Activated CD8-positive, alpha-beta memory T cell treated with anti-CD3 and anti-CD28 coated beads, Interleukin-2, amount 10 ng/mL, durations not matched to agents 7 days and 5 days (primary cell): Measurements from ENCODE around the gene ZNF124. TPM values are rescaled to one million over a fixed set of nuclear protein-coding genes. Genes with fewer than 3 reads are reported as not detected.
"Not testable (repeated sequence)": the region's sequence is repeated elsewhere in the genome, so short reads cannot be mapped to it uniquely, and the experiment has no call there.

Experiments
- ATAC-seq: fragments of 150-1000 bp; cut with Tn5 transposase; one replicate; pipeline ENCODE4 v1.10.0; 2021; ENCODE audit warnings: moderate library complexity
- CTCF ChIA-PET: fragments of 350-600 bp; sonication (Branson Sonifier 250); formaldehyde crosslinking; loops from one replicate; lab custom pipeline; 2021; ENCODE audit warnings: antibody characterized with exemption; lab: Charles Lee
- DNase-seq: peaks from one replicate; pipeline ENCODE4 v3.0.0-alpha.2; 2020
- H3K27ac Mint-ChIP-seq: one replicate; pipeline ENCODE4 v1.8.0; 2021; ENCODE audit warnings: mild to moderate bottlenecking, mixed read lengths
- H3K27me3 Mint-ChIP-seq: one replicate; pipeline ENCODE4 v1.8.0; 2021; ENCODE audit warnings: mixed read lengths
- H3K36me3 Mint-ChIP-seq: one replicate; pipeline ENCODE4 v1.8.0; 2021; ENCODE audit warnings: mild to moderate bottlenecking, mixed read lengths
- H3K4me1 Mint-ChIP-seq: one replicate; pipeline ENCODE4 v1.8.0; 2021; ENCODE audit warnings: mixed read lengths
- H3K4me3 Mint-ChIP-seq: one replicate; pipeline ENCODE4 v1.8.0; 2021; ENCODE audit warnings: mild to moderate bottlenecking, moderate library complexity, mixed read lengths
- H3K9me3 Mint-ChIP-seq: one replicate; pipeline ENCODE4 v1.8.0; 2022; ENCODE audit warnings: low read depth, mixed read lengths
- total RNA-seq, 2 experiments: library from RNA; stranded (reverse); gene quantifications; one replicate each; pipeline ENCODE4 v1.2.3, GENCODE V29; 2021

ZNF124 gene
- total RNA-seq, 2 experiments from 2014 or later, result 15.0 to 18.6 TPM

DNA sequence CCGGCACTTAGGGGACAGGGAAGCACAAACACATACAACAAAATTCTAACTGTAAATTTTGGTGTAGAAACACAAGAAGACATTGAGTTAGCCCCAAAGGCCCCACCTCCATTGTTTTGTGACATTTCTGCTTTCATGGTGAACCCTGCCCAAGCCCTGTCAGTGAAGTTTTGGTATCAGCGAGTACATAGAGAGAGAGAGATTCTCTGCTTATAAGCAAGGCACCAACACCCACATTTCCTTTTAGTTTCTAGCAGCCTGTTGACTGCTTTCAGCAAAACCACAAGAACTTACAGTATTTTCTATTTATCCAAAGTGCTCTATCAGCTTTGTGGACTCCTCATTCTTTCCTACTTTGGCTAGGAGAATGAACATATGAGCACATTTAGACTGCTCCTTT, 24.0 kb downstream of the ZNF124 start:
- H3K27me3 Mint-ChIP-seq, result no peaks in the 10 kb centered on the region

DNA sequence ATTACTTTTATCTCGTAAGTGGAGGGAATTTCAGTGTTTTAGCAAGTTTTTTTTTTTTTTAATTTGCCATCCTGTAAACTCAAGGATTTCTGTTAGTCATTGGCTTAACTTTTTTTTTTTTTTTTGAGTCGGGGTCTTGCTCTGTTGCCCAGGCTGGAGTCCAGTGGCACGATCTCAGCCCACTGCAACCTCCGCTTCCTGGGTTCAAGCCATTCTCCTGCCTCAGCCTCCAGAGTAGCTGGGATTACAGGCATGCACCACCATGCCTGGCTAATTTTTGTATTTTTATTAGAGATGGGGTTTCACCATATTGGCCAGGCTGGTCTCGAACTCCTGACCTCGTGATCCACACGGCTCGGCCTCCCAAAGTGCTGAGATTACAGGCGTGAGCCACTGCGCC, 24.7 kb downstream of the ZNF124 start:
- Mint-ChIP-seq H3K36me3 (peaks cover 66% of the 10 kb centered on the region), H3K9me3 (peaks cover 42% of the 10 kb centered on the region)
- H3K4me3 Mint-ChIP-seq, ATAC-seq, H3K27me3 Mint-ChIP-seq, H3K27ac Mint-ChIP-seq, CTCF ChIA-PET, DNase-seq, H3K4me1 Mint-ChIP-seq: not testable (repeated sequence)

More for the DNA sequence above, 24.0 kb downstream of the ZNF124 start:
- Mint-ChIP-seq H3K4me1 (peaks cover 2% of the 10 kb centered on the region), H3K4me3 (no peak overlapping the region), H3K36me3 (peaks cover 67% of the 10 kb centered on the region), H3K9me3 (peaks cover 42% of the 10 kb centered on the region), H3K27ac (no peak overlapping the region)
- ATAC-seq, result no peak
- CTCF ChIA-PET, result no interaction called here
- no peak for DNase-seq

DNA sequence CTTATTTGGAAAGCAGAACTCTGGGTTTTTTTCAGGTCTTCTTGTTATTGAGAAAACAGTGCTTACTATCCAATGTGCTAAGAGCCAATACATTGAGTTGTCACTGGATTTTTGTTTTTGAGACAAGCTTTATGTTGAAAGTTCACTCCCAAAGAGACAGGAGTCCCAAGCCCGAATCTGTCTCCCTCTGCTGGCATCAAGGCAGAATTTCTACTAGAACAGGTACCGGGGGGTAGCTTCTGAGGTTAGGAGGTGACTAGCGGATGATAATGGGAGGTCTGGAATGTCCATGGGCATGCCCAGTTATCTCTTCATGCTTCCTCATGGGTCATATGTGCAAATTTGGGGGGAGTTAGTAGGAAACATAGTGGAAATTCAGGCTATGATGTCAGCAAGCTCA, 25.1 kb downstream of the ZNF124 start:
- Mint-ChIP-seq H3K4me3 (no peak overlapping the region), H3K27me3 (no peaks in the 10 kb centered on the region), H3K9me3 (peaks cover 41% of the 10 kb centered on the region), H3K27ac (no peak overlapping the region), H3K36me3 (peaks cover 66% of the 10 kb centered on the region), H3K4me1 (peaks cover 2% of the 10 kb centered on the region)
- DNase-seq, result no peak
- ATAC-seq, result no peak
- CTCF ChIA-PET, result no interaction called here

DNA sequence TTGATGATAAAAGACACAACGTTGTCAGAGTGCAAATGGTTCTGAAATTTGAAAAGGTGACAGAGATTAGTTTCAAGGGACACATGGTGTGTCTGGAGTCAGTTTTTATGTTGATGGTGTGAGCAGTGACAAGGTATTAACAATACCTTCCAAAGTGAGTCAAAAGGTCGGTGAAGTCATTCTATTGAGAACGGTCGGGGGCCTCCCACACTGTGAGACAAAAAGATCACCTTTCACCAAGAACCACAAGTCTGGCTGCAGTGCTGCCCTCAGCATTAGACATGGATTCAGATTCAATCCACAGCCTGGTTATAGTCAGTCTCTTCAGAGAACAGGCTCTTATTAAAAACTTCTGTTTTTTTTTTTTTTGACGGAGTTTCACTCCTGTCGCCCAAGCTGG, 26.5 kb downstream of the ZNF124 start:
- Mint-ChIP-seq H3K4me3 (no peak overlapping the region), H3K36me3 (peaks cover 68% of the 10 kb centered on the region), H3K9me3 (peaks cover 42% of the 10 kb centered on the region), H3K27me3 (no peaks in the 10 kb centered on the region), H3K4me1 (peaks cover 2% of the 10 kb centered on the region), H3K27ac (no peak overlapping the region)
- ATAC-seq, result no peak
- no peak for DNase-seq
- CTCF ChIA-PET, result no interaction called here

DNA sequence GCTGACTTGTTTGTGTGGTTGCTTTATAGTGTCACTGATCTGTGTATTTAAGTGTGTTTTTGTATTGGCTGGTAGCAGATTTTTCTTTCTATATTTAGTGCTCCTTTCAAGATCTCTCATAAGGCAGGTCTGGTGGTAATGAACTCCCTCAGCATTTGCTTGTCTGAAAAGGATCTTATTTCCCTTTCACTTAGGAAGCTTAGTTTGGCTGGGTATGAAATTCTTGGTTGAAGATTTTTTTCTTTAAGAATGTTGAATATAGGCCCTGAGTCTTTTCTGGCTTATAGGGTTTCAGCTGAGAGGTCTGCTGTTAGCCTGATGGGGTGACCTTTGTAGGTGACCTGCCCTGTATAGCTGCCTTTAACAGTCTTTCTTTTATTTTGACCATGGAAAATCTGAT, 32.3 kb downstream of the ZNF124 start:
- peaks cover 57% of the 10 kb centered on the region for H3K36me3 Mint-ChIP-seq
- H3K9me3 Mint-ChIP-seq, result peaks cover 53% of the 10 kb centered on the region
- H3K27me3 Mint-ChIP-seq, H3K27ac Mint-ChIP-seq, H3K4me1 Mint-ChIP-seq, CTCF ChIA-PET, ATAC-seq, H3K4me3 Mint-ChIP-seq, DNase-seq: not testable (repeated sequence)

DNA sequence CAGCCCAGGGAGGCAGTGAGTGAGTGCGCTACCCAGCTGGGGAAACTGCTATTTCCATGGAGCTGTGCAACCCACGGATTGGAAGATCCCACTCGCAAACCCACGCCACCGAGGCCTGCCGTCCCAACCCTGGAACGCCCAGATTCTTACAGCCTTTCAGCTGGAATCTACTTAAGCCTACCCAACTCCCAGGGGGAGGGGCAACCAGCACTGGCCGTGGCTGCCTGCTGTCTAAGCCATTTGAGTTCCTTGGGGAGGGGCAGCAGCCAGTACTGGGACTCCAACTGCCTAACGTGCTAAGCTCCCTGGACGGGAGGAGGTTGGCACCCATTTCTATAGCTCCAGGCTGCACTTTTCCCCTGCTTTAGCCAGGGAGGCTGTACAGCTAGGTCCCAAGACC, 40.6 kb downstream of the ZNF124 start:
- DNase-seq (no peak), ATAC-seq (no peak)
- H3K9me3 Mint-ChIP-seq, result peaks cover 35% of the 10 kb centered on the region
- H3K27me3 Mint-ChIP-seq, result no peaks in the 10 kb centered on the region
- H3K27ac Mint-ChIP-seq, result no peak overlapping the region
- no peak overlapping the region for H3K4me3 Mint-ChIP-seq
- CTCF ChIA-PET, result no interaction called here
- H3K36me3 Mint-ChIP-seq, result peaks cover 58% of the 10 kb centered on the region
- peaks cover 6% of the 10 kb centered on the region for H3K4me1 Mint-ChIP-seq

DNA sequence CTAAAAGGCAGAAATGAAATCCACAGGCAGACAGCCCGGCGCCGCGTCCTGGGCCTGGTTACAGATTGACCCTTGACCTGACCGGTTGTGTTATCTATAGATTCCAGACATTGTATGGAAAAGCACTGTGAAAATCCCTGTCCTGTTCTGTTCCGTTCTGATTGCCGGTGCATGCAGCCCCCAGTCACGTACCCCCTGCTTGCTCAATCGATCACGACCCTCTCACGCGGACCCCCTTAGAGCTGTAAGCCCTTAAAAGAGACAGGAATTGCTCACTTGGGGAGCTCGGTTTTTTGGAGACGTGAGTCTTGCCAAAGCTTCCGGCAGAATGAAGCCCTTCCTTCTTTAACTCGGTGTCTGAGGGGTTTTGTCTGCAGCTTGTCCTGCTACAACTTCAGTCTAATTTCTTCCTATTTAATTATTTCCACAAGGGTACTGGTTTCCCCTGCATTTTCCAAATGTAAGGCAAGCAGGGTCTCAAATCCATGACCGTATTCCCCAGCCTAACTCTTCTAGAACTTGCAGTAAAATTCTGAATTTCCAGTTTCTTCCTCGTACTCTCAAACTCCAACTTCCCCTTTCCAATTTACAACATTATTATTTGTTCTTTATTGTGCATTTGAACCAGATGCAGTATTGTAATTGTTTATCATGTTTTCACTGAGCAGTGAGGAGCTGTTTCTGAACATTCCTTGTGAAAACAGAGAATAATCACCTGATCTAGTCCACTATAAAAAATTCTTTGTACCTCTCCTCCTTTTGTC, 44.1 kb downstream of the ZNF124 start:
- Mint-ChIP-seq H3K36me3 (peaks cover 31% of the 10 kb centered on the region), H3K27ac (peak overlapping the region; percentile 66), H3K9me3 (peaks cover 14% of the 10 kb centered on the region), H3K4me3 (peak overlapping the region; percentile 72)
- CTCF ChIA-PET, result interaction anchor here (1.1 kb wide), 1 partner anchor 42 kb away, joined by 5 read pairs; no protein-coding TSS in a partner anchor
- ATAC-seq, DNase-seq, H3K27me3 Mint-ChIP-seq, H3K4me1 Mint-ChIP-seq: not testable (repeated sequence)

DNA sequence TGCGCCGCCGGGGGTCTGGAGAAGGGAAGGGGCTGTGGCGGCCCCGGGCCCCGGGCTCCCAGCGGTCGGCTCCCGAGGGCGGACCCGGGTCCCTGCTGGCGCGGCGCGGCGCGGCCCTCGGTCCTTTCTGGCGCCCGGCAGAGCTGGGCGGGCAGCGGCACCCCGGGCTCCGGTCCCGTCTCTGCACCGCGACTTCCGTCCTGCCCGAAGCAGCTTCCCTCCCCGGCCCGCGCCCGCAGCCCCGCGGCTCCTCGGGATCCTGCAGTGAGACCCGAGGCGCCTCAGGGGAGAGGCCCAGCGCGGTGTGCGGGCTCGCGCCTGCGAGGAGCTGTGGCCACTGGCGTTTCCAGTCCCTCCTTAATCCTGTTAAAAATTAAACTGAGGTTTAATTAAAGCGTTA, 45.2 kb downstream of the ZNF124 start:
- CTCF ChIA-PET, H3K4me1 Mint-ChIP-seq: not testable (repeated sequence)
- peaks cover 21% of the 10 kb centered on the region for H3K36me3 Mint-ChIP-seq

DNA sequence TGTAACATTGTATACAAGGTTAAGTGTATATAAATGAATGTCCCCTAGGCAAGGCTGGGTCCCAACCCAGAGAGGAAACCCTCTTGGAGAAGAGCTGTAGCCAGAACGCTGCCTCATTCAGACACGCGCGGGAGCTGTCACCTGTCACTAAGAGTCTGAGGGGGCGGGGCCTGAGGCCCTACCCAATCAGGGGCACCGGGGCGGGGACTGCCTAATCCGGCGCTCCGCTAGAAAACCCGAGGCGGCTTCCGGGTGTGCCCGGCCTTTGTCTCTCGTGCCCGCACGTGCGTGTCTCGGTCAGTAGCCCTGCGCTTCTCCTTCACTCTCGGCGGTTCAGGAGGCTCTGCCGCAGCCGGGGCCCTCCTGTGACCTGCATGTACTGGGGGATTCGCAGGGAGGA, 45.7 kb downstream of the ZNF124 start:
- H3K27ac Mint-ChIP-seq, H3K9me3 Mint-ChIP-seq, H3K27me3 Mint-ChIP-seq, CTCF ChIA-PET, H3K4me3 Mint-ChIP-seq, DNase-seq, H3K4me1 Mint-ChIP-seq: not testable (repeated sequence)
- H3K36me3 Mint-ChIP-seq, result peaks cover 20% of the 10 kb centered on the region
- peak; percentile 99 for ATAC-seq

More for the DNA sequence above, 45.2 kb downstream of the ZNF124 start:
- ATAC-seq, result peak; percentile 75
- H3K4me3 Mint-ChIP-seq, H3K27me3 Mint-ChIP-seq, H3K9me3 Mint-ChIP-seq, H3K27ac Mint-ChIP-seq, DNase-seq: not testable (repeated sequence)

DNA sequence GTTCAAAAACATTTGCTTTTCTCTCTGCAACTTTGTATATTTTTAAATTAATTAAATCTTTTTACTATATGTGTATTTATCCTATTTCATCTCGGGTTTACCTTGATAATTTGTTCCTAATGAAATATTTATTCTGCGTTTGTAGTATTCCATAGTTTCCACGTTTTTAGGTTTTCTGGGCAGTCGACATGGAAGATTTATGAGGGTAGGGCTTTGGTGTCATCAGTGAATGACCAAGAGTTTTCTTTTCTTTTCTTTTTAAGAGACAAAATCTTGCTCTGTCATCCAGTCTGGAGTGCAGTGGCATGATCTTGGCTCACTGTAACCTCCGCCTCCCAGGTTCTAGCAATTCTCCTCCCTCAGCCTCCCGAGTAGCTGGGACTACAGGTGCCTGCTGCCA, 50.4 kb downstream of the ZNF124 start:
- ATAC-seq (no peak), DNase-seq (no peak)
- CTCF ChIA-PET, result no interaction called here
- H3K4me1 Mint-ChIP-seq, result no peaks in the 10 kb centered on the region
- H3K27ac Mint-ChIP-seq, result no peak overlapping the region
- no peak overlapping the region for H3K4me3 Mint-ChIP-seq
- peaks cover 3% of the 10 kb centered on the region for H3K9me3 Mint-ChIP-seq
- no peaks in the 10 kb centered on the region for H3K27me3 Mint-ChIP-seq
- peaks cover 2% of the 10 kb centered on the region for H3K36me3 Mint-ChIP-seq

DNA sequence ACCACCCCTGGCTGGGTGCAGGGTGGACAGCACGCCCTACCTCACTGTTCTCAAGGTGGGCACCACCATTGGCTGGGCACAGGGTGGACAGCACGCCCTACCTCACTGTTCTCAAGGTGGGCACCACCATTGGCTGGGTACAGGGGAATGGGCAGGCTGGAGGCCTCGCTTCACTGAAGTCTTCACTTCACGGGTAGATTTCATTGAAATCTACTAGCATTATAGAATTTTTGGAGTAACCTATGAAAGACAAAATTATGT, 51.5 kb downstream of the ZNF124 start:
- H3K27me3 Mint-ChIP-seq, CTCF ChIA-PET, H3K9me3 Mint-ChIP-seq, H3K27ac Mint-ChIP-seq, H3K4me3 Mint-ChIP-seq, H3K36me3 Mint-ChIP-seq, H3K4me1 Mint-ChIP-seq, ATAC-seq, DNase-seq: not testable (repeated sequence)

DNA sequence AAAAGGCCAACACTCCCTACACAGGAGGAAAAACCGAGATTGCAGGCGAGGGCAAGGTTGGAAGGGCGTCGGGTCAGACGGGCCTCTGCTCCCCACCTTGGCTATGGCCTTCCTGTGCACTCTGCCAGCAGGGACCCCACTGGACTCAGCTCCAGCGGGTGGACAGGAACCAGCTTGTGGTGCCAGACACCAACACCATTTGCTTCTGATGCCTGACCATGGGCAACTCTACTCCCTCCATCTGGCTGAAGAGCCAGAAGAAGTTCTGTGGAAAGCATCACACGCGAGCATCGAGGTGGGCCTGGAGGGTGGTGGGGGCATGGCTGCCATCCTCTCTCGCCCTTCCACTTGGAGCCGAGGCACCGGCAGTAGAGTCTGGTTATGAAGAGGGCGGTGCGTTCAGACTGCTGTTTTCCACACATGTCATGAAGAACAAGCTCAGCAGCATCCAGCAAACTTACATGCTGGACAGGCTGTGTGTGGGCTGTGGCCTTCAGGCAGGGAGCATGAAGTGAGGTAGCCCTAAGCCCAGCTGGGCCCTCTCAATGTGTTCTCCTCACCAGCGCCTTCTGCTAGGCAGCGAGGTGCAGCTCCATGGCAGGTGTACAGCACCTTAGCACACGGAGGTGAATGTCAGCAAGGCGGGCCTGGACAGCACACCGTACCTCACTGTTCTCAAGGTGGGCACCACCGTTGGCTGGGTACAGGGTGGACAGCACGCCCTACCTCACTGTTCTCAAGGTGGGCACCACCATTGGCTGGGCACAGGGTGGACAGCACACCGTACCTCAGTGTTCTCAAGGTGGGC, 52.0 kb downstream of the ZNF124 start:
- CTCF ChIA-PET, result no interaction called here
- Mint-ChIP-seq H3K4me1 (no peaks in the 10 kb centered on the region), H3K27ac (no peak overlapping the region), H3K36me3 (peaks cover 2% of the 10 kb centered on the region), H3K4me3 (no peak overlapping the region), H3K9me3 (peaks cover 3% of the 10 kb centered on the region), H3K27me3 (no peaks in the 10 kb centered on the region)
- DNase-seq (no peak), ATAC-seq (peak; percentile 55)

DNA sequence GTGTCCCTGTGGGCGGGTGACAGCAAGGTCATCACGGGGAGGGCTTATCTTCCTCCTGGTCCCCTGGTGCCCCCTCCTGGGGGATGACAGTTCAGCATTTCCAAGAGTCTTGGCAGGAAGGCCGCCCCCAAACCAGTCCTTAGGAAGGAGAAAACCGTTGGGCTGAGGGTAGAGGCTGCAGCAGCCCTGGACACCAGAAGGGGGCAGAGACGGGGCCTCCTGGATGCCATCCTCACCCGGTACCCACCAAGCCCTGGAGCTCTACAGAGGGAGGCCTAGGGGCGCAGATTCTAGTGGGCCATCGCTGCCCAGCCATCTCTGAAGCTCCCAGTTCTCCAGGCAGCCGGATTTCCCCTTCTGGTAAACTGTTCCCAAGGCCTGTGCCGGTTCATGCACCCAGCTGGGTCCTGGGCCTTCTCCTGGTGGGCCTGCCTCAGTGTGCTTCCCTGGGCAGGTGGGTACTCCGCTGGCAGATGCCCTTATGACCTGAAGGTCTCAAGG, 52.8 kb downstream of the ZNF124 start:
- peaks cover 3% of the 10 kb centered on the region for H3K9me3 Mint-ChIP-seq
- DNase-seq (peak; percentile 52), ATAC-seq (peak; percentile 68)
- H3K27me3 Mint-ChIP-seq, result no peaks in the 10 kb centered on the region
- no peak overlapping the region for H3K4me3 Mint-ChIP-seq
- H3K36me3 Mint-ChIP-seq, result peaks cover 2% of the 10 kb centered on the region
- CTCF ChIA-PET, result no interaction called here
- H3K27ac Mint-ChIP-seq, result no peak overlapping the region
- no peaks in the 10 kb centered on the region for H3K4me1 Mint-ChIP-seq

DNA sequence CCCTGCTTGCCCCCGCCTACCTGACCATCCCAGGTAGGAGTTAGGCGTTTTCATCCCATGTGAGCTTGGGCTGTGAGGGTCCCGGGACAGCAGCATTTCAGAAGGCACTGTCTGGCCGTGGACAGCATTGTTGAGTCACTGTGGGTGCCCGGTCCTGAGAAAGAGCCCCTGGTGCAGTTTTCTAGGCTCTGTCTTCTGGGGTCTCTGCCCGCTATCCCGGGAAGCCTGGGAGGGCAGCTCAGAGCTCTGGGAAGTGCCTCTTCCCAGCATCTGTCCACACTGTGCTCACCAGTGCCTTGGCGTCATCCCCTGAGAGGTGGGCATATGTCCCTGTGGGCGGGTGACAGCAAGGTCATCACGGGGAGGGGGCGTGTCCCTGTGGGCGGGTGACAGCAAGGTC, 56.3 kb downstream of the ZNF124 start:
- H3K9me3 Mint-ChIP-seq, result no peaks in the 10 kb centered on the region
- no peak overlapping the region for H3K4me3 Mint-ChIP-seq
- H3K27ac Mint-ChIP-seq, result no peak overlapping the region
- DNase-seq (no peak), ATAC-seq (no peak)
- peaks cover 5% of the 10 kb centered on the region for H3K4me1 Mint-ChIP-seq
- peaks cover 5% of the 10 kb centered on the region for H3K36me3 Mint-ChIP-seq
- H3K27me3 Mint-ChIP-seq, result peaks cover 20% of the 10 kb centered on the region
- CTCF ChIA-PET, result no interaction called here
